Upper lobe of right lung (tissue), 1 donor: Measurements from ENCODE around the gene PRKAR1B. TPM values are rescaled to one million over a fixed set of nuclear protein-coding genes. Genes with fewer than 3 reads are reported as not detected.

Experiments used
- ATAC-seq: fragments of 200-7000 bp; cut with Tn5 transposase; one replicate; pipeline ENCODE4 v1.9.1; 2020; ENCODE audit warnings: mild to moderate bottlenecking, moderate library complexity
- DNase-seq: peaks from one replicate; pipeline ENCODE4 v3.0.0-alpha.2; 2020
- H3K27ac ChIP-seq: fragments of 200-600 bp; one replicate; pipeline ENCODE4 v1.8.0; 2022
- H3K27me3 ChIP-seq: fragments of 200-600 bp; one replicate; pipeline ENCODE4 v1.8.0; 2022; ENCODE audit warnings: mild to moderate bottlenecking
- H3K36me3 ChIP-seq: fragments of 200-600 bp; one replicate; pipeline ENCODE4 v1.8.0; 2022
- H3K4me1 ChIP-seq: fragments of 200-600 bp; one replicate; pipeline ENCODE4 v1.8.0; 2022
- H3K4me3 ChIP-seq: fragments of 200-600 bp; one replicate; pipeline ENCODE4 v1.8.0; 2022; ENCODE audit warnings: mild to moderate bottlenecking
- H3K9me3 ChIP-seq: fragments of 200-600 bp; one replicate; pipeline ENCODE4 v1.8.0; 2022
- CTCF ChIP-seq: fragments of 200-600 bp; IDR thresholded peaks from one replicate; pipeline ENCODE4 v1.8.0; 2022; ENCODE audit warnings: antibody characterized with exemption
- intact Hi-C: fragments of 100-400 bp; cut with DNase I; formaldehyde crosslinking; loops from one replicate; pipeline ENCODE4 v1.11.0; 2022
- total RNA-seq: library from RNA; stranded (reverse); fragmentation: NEBNext Ultra II Directional; extraction: Animal tissue kit (Norgen Biotek cat#: 25700); gene quantifications from one replicate; pipeline ENCODE4 v1.2.1, GENCODE V29; 2021
- donor health status: DM: no; HTN: yes; CAD: no; lungs with severe emphysema.

PRKAR1B gene
- total RNA-seq, 1 donor from 2014 or later = 25.7 TPM

GRCh38 chr7:607938-608337, 119.1 kb downstream of the PRKAR1B start:
- no peaks in the 10 kb centered on the region for H3K27me3 ChIP-seq
- TF ChIP-seq CTCF = no peak
- DNase-seq (peak; percentile 56), ATAC-seq (no peak)
- H3K4me1 ChIP-seq = peaks cover 34% of the 10 kb centered on the region
- H3K27ac ChIP-seq = no peak overlapping the region
- no peaks in the 10 kb centered on the region for H3K9me3 ChIP-seq
- H3K4me3 ChIP-seq = no peak overlapping the region
- intact Hi-C loops = no loop called here
- no peaks in the 10 kb centered on the region for H3K36me3 ChIP-seq

DNA sequence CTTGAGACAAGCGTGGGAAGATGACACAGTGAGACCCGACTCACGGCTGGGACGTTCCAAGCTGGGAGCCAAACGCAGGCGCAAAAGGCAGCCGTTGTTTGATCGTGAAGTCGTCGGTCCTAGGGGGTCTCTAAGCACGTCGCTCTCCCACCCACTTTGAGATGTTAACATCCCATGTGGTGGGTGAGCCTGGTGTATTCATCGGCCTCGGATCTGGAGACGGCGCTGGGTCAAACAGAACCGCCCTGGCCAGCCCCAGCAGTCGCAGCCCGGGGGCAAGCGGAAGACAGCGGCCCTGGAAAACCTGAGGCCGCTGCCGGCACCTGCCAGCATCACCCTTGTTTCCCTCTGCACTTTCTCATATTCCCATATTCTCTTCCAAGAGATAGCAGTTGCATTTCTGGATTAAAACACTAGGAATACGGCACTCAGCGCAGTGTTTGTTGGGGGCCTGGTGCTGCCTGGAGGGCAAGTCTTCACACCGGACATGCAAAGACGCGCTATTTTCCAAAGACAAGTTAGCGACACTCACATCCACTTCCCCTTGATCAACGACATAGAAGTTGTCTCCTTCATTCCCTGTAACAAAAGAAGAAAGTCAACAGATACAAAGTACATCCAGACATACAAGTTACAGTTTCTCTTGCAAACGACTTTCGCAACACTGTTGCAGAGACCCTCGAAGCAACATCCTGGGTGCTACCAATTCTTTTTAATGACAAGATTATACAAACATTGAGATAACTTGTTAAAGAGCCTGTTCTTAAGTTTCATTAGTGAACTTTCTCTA, 121.2 kb downstream of the PRKAR1B start:
- no peak for TF ChIP-seq CTCF
- ATAC-seq (no peak), DNase-seq (no peak)
- intact Hi-C loops = no loop called here
- Histone ChIP-seq H3K27me3 (no peaks in the 10 kb centered on the region), H3K27ac (peak overlapping the region; percentile 92), H3K4me1 (peaks cover 52% of the 10 kb centered on the region), H3K36me3 (no peaks in the 10 kb centered on the region), H3K4me3 (no peak overlapping the region), H3K9me3 (no peaks in the 10 kb centered on the region)

DNA sequence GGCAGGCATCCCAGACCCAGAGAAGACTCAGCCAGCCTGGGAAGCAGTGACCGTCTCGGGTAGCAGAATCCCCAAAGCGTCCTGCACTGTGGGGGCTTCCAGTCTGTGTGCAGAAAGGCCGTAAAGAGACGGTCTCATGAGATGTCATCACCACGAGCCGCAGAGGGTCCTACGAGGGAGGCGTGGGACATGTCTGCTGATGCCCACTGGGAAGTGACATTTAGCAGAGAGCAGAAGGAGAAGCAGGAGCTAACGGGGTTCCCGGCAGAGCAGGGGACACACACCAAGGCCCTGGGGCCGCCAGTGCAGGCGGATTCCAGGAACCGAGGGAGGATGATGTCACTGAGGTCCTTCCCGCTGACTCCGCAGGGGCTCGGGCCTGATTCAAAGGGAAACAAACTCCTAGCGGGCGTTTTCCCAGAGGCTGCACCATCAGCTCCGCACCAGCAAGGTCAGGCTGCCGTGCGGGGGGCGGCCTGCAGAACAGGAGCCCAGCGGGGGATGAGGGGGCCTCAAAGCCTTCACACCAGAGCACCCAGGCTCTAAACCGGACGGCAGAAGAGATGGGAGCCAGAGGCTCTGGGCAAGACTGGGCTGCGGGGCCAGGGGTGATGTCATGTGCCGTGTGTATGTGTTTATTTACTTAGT, 122.1 kb downstream of the PRKAR1B start:
- peak; percentile 61 for DNase-seq
- H3K4me1 ChIP-seq = peaks cover 45% of the 10 kb centered on the region

DNA sequence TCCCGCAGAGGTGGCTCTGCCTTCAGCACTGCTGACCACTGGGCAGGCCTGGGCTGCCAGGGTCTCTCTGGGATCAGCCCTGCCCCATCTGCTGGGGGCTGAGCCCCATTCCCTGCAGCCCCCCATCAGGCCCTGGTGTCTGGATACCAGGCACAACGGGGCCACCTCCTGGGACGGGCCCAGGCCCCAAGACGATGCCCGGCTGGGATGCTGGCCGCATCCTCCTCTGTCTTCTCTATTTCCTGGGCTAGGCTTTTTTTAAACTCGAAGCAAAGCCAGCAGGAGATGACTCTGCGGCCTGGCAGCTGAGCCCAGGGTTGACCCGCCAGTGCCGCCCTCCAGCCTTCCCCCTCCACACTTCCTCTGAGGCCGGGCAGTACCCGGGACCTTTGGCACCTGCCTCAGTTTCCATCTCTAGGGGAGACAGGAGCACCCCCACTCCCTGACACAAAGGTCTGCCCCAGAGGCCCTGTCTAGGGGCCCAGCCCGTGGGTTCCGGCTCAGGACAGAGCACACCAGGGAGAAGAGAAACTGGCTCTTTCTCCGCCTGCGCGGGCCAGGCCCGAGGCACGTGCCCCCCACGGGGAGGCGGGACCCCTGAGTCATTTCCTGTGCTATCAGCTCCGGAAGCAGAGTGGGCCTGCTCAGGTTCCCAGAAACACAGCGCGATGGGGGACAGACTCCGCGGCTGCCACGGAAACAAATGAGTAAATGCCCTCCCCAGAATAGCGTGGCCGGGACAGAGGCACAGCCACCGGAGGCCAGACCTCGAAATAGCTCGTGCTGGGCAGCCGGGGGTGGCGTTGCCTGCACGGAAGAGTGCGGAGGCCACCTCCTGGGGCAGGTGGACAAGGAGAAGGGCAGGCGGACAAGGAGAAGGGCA, 122.8 kb downstream of the PRKAR1B start:
- no peak for TF ChIP-seq CTCF
- DNase-seq (peak; percentile 90), ATAC-seq (peak; percentile 83)
- no peaks in the 10 kb centered on the region for H3K36me3 ChIP-seq
- no peaks in the 10 kb centered on the region for H3K27me3 ChIP-seq
- H3K4me1 ChIP-seq = peaks cover 38% of the 10 kb centered on the region
- H3K27ac ChIP-seq = peak overlapping the region; percentile 92
- H3K9me3 ChIP-seq = no peaks in the 10 kb centered on the region
- intact Hi-C loops = no loop called here
- H3K4me3 ChIP-seq = peak overlapping the region; percentile 38

More for the DNA sequence above, 122.1 kb downstream of the PRKAR1B start:
- TF ChIP-seq CTCF = no peak
- intact Hi-C loops = no loop called here
- Histone ChIP-seq H3K27ac (peak overlapping the region; percentile 92), H3K4me3 (peak overlapping the region; percentile 38), H3K36me3 (no peaks in the 10 kb centered on the region), H3K9me3 (no peaks in the 10 kb centered on the region), H3K27me3 (no peaks in the 10 kb centered on the region)
- ATAC-seq = no peak

- no peaks in the 10 kb centered on the region for H3K36me3 ChIP-seq
- no peaks in the 10 kb centered on the region for H3K9me3 ChIP-seq
- ATAC-seq (no peak), DNase-seq (peak; percentile 56)
- H3K27me3 ChIP-seq = no peaks in the 10 kb centered on the region
- intact Hi-C loops = no loop called here
- no peak overlapping the region for H3K4me3 ChIP-seq
- peak overlapping the region; percentile 92 for H3K27ac ChIP-seq
- H3K4me1 ChIP-seq = peaks cover 38% of the 10 kb centered on the region
- TF ChIP-seq CTCF = no peak
Observed at GRCh38 chr7:603152-603951, 123.7 kb downstream of the PRKAR1B start.
